K562 (cell line): ENCODE data around the gene SPAM1. TPM values are rescaled to one million over a fixed set of nuclear protein-coding genes. Genes with fewer than 3 reads are reported as not detected.

Experiments
- AFF1 ChIP-seq, 2 experiments: fragments of 450-650 bp; IDR thresholded peaks; 2 replicates each; pipeline ENCODE4 v1.6.1; 2018; ENCODE audit warnings: mild to moderate bottlenecking in 2 of 2, low read depth in 1 of 2; ENCODE audit not compliant: partially characterized antibody in 2 of 2
- E4F1 ChIP-seq: fragments of 250-450 bp; sonication (Bioruptor Pico); IDR thresholded peaks from 2 replicates; pipeline ENCODE4 v1.5.0; 2021; ENCODE audit warnings: mild to moderate bottlenecking, borderline replicate concordance
- FOS ChIP-seq: IDR thresholded peaks from 3 replicates; pipeline ENCODE4 v1.6.1; 2011; ENCODE audit not compliant: insufficient read length; ENCODE audit errors: extremely low read depth
- KAT2B ChIP-seq: IDR thresholded peaks from one replicate; pipeline ENCODE4 v1.6.1; 2012; ENCODE audit warnings: low read depth, mild to moderate bottlenecking, control low read depth, inconsistent platforms, low read length, moderate library complexity
- NR0B1 ChIP-seq: fragments of 450-650 bp; IDR thresholded peaks from one replicate; pipeline ENCODE4 v1.6.1; 2018; ENCODE audit warnings: mild to moderate bottlenecking, moderate library complexity; ENCODE audit not compliant: partially characterized antibody
- POLR2AphosphoS5 ChIP-seq: IDR thresholded peaks from 2 replicates; pipeline ENCODE4 v1.6.1; 2011; ENCODE audit warnings: mild to moderate bottlenecking, low read depth, low read length, moderate library complexity; ENCODE audit not compliant: control insufficient read depth, insufficient read depth
- PPARD ChIP-seq: fragments of 250-450 bp; sonication (Bioruptor Pico); IDR thresholded peaks from 2 replicates; pipeline ENCODE4 v1.8.0; 2022; ENCODE audit warnings: inconsistent platforms, mild to moderate bottlenecking, moderate library complexity
- RUNX1 ChIP-seq: sonication (generic); IDR thresholded peaks from 2 replicates; pipeline ENCODE4 v1.6.1; 2016; ENCODE audit warnings: antibody characterized with exemption, low read depth
- TAF9B ChIP-seq: fragments of 450-650 bp; IDR thresholded peaks from 2 replicates; pipeline ENCODE4 v1.6.1; 2018; ENCODE audit warnings: mild to moderate bottlenecking; ENCODE audit not compliant: partially characterized antibody
- TSHZ1 ChIP-seq: fragments of 250-450 bp; sonication (Bioruptor Pico); IDR thresholded peaks from 2 replicates; pipeline ENCODE4 v1.4.0; 2020; ENCODE audit warnings: mild to moderate bottlenecking, moderate library complexity
- USF1 ChIP-seq: sonication (generic); formaldehyde crosslinking; IDR thresholded peaks from 2 replicates; pipeline ENCODE4 v1.9.0; 2022; ENCODE audit warnings: mild to moderate bottlenecking, missing genetic modification reagents
- ZNF324 ChIP-seq: fragments of 250-450 bp; sonication (Bioruptor Pico); IDR thresholded peaks from 2 replicates; pipeline ENCODE4 v1.4.0; 2020; ENCODE audit warnings: mild to moderate bottlenecking
- ZNF589 ChIP-seq: fragments of 200-800 bp; sonication (Bioruptor generic); IDR thresholded peaks from 2 replicates; pipeline ENCODE4 v1.6.1; 2016; ENCODE audit warnings: low read depth, missing genetic modification characterization, missing compliant biosample characterization
- ZNF766 ChIP-seq: fragments of 200-800 bp; sonication (Bioruptor generic); conservative IDR thresholded peaks from 2 replicates; pipeline ENCODE4 v1.6.1; 2016; ENCODE audit warnings: missing genetic modification characterization, missing compliant biosample characterization
- polyA plus RNA-seq, 8 experiments: library from polyadenylated mRNA; depleted of rRNA in 4 of 8; stranded (reverse) in 5 of 8; unstranded in 3 of 8; fragments of >200 nt; fragmentation: Nextera tagmentation in 2 of 8; fragmentation: Illumina TruSeq in 1 of 8; extraction: Ambion mirVana in 2 of 8; extraction: Trizol in 1 of 8; gene quantifications; 2 replicates each; pipeline versions ENCODE4 v1.2.1 to v1.2.3, GENCODE V29; 2011 to 2014; ENCODE audit warnings: inconsistent platforms in 1 of 8, missing spikeins in 1 of 8
- total RNA-seq, 7 experiments: library from RNA; depleted of rRNA in 6 of 7; stranded (reverse); fragments of >200 nt in 6 of 7; fragmentation: Illumina TruSeq in 2 of 7; extraction: Trizol in 2 of 7; gene quantifications; 2 replicates each; pipeline versions ENCODE4 v1.2.1 to v1.2.3, GENCODE V29; 2011 to 2021; ENCODE audit warnings: low replicate concordance in 1 of 7

The SPAM1 gene
- total and polyA plus RNA-seq, 9 of the 15 experiments (the other 6 are each of a cell fraction or from before 2014, with no cell fraction given): not detected

- no peak for TF ChIP-seq AFF1 (IDR thresholded peaks at IDR 0.05; ENCODE audit: low read depth in 1 of 2, partially characterized antibody in 2 of 2)
- peak; percentile 66; the same call in 1 of the 2 replicates for TF ChIP-seq ZNF324 (CRISPR knock-in tag)
- no peak for TF ChIP-seq PPARD (CRISPR knock-in tag)
- TF ChIP-seq TAF9B: no peak
- TF ChIP-seq TSHZ1 (CRISPR knock-in tag): peak; percentile 96
- no peak for TF ChIP-seq USF1
- no peak for TF ChIP-seq FOS
- no peak for TF ChIP-seq POLR2AphosphoS5
- no peak for TF ChIP-seq NR0B1
- peak; percentile 85 for TF ChIP-seq E4F1
- TF ChIP-seq ZNF766: peak; percentile 99
- no peak for TF ChIP-seq KAT2B
- peak; percentile 99 for TF ChIP-seq ZNF589 (CRISPR knock-in tag)
- TF ChIP-seq RUNX1: no peak
These were observed 68.0 kb downstream of the SPAM1 start (continued) for GRCh38 chr7:123992913-123993518.
